NCI-H1105 (cell line): Measurements from ENCODE around the gene SCYGR6.

Source experiments
- DNase-seq: peaks from one replicate; lab custom pipeline; 2025; lab: John Stamatoyannopoulos, UW

The SCYGR6 gene

GRCh38 chr2:227713291-227713690 is 11.3 kb downstream of the SCYGR6 start:
- no peak for DNase-seq

- no peak for DNase-seq
Measured at GRCh38 chr2:227710986-227711385, 13.6 kb downstream of the SCYGR6 start.

GRCh38 chr2:227707390-227707789 is 17.2 kb downstream of the SCYGR6 start:
- DNase-seq = no peak

GRCh38 chr2:227706859-227707258 is 17.7 kb downstream of the SCYGR6 start:
- DNase-seq = no peak

GRCh38 chr2:227703961-227704360 is 20.6 kb downstream of the SCYGR6 start:
- no peak for DNase-seq

- no peak for DNase-seq
Measured at GRCh38 chr2:227703280-227703732, 21.3 kb downstream of the SCYGR6 start.

GRCh38 chr2:227701556-227701955 is 23.0 kb downstream of the SCYGR6 start:
- DNase-seq = no peak

GRCh38 chr2:227696990-227697679 is 27.4 kb downstream of the SCYGR6 start:
- no peak for DNase-seq

- DNase-seq = no peak
Measured at GRCh38 chr2:227687189-227687588, 37.4 kb downstream of the SCYGR6 start.

- no peak for DNase-seq
Measured at GRCh38 chr2:227684258-227684657, 40.3 kb downstream of the SCYGR6 start.

GRCh38 chr2:227677928-227678327 is 46.6 kb downstream of the SCYGR6 start:
- no peak for DNase-seq

- DNase-seq = no peak
Measured at GRCh38 chr2:227674485-227674884, 50.1 kb downstream of the SCYGR6 start.
